CD14-positive monocyte (primary cell): ENCODE measurements around the gene ZMYND15. TPM values are rescaled to one million over a fixed set of nuclear protein-coding genes. Genes with fewer than 3 reads are reported as not detected.

Experiments used
- DNase-seq, 3 donors: peaks; one replicate each; pipeline ENCODE4 v3.0.0-alpha.2; 2011 to 2022
- H2AFZ ChIP-seq: 2 replicates; pipeline ENCODE4 v1.6.0; 2012; ENCODE audit warnings: mild to moderate bottlenecking, low read depth, low read length, inconsistent platforms; ENCODE audit not compliant: insufficient read depth, poor library complexity, severe bottlenecking
- H3K27ac ChIP-seq, 2 donors: 1 replicate in 1 of 2; 2 replicates in 1 of 2; pipeline ENCODE4 v1.5.1; 2012 to 2013; ENCODE audit warnings: low read length in 2 of 2, control low read depth in 1 of 2, inconsistent platforms in 1 of 2, low read depth in 1 of 2, mild to moderate bottlenecking in 1 of 2
- H3K27me3 ChIP-seq, 2 donors: one replicate each; pipeline versions ENCODE4 v1.6.0 to v1.6.1; 2011 to 2013; ENCODE audit warnings: low read length in 2 of 2; ENCODE audit not compliant: control insufficient read depth in 2 of 2, insufficient read depth in 2 of 2
- H3K36me3 ChIP-seq, 2 donors: replicated peaks in 1 of 2; 1 replicate in 1 of 2; 2 replicates in 1 of 2; pipeline versions ENCODE4 v1.5.1 to v1.6.1; 2012 to 2013; ENCODE audit warnings: low read length in 2 of 2, control low read depth in 1 of 2, inconsistent platforms in 1 of 2, mild to moderate bottlenecking in 1 of 2; ENCODE audit not compliant: insufficient read depth in 2 of 2, control insufficient read depth in 1 of 2
- H3K4me1 ChIP-seq, 2 donors: 1 replicate in 1 of 2; 2 replicates in 1 of 2; pipeline versions ENCODE4 v1.5.1 to v1.6.1; 2012 to 2013; ENCODE audit warnings: low read length in 2 of 2, control low read depth in 1 of 2, inconsistent platforms in 1 of 2, mild to moderate bottlenecking in 1 of 2, moderate library complexity in 1 of 2; ENCODE audit not compliant: insufficient read depth in 2 of 2, control insufficient read depth in 1 of 2
- H3K4me2 ChIP-seq: replicated peaks from 2 replicates; pipeline ENCODE3; 2012; ENCODE audit warnings: low read length, moderate library complexity, mild to moderate bottlenecking; ENCODE audit not compliant: poor library complexity, severe bottlenecking; ENCODE audit errors: extremely low read depth
- H3K4me3 ChIP-seq, 3 experiments: fragments of 200-600 bp in 1 of 3; sonication (generic) in 1 of 3; replicated peaks in 1 of 3; 1 replicate in 2 of 3; 2 replicates in 1 of 3; pipeline ENCODE4 v1.5.1; 2011 to 2013; ENCODE audit warnings: low read length in 3 of 3, mild to moderate bottlenecking in 3 of 3, control low read depth in 2 of 3, low read depth in 2 of 3, inconsistent platforms in 1 of 3, moderate library complexity in 1 of 3
- H3K79me2 ChIP-seq: 2 replicates; pipeline ENCODE4 v1.6.0; 2012; ENCODE audit warnings: mild to moderate bottlenecking, control low read depth, inconsistent platforms, low read length, moderate library complexity; ENCODE audit not compliant: insufficient read depth
- H3K9ac ChIP-seq: 2 replicates; pipeline ENCODE4 v1.6.0; 2017; ENCODE audit warnings: low read length, mild to moderate bottlenecking; ENCODE audit not compliant: insufficient read depth, poor library complexity, severe bottlenecking
- H3K9me3 ChIP-seq, 2 donors: replicated peaks in 1 of 2; 1 replicate in 1 of 2; 2 replicates in 1 of 2; pipeline versions ENCODE4 v1.5.1 to v1.6.1; 2012 to 2013; ENCODE audit warnings: low read length in 2 of 2, control low read depth in 1 of 2; ENCODE audit not compliant: control insufficient read depth in 1 of 2, insufficient read depth in 1 of 2
- H4K20me1 ChIP-seq: 2 replicates; pipeline ENCODE4 v1.6.0; 2012; ENCODE audit warnings: mild to moderate bottlenecking, low read length, control low read depth, moderate library complexity; ENCODE audit not compliant: insufficient read depth
- H3K27ac Mint-ChIP-seq, 7 donors: one replicate each; pipeline ENCODE4 v1.8.0; 2020; ENCODE audit warnings: mild to moderate bottlenecking in 7 of 7, mixed read lengths in 7 of 7, moderate library complexity in 6 of 7, inconsistent platforms in 2 of 7
- H3K27me3 Mint-ChIP-seq, 3 donors: one replicate each; pipeline ENCODE4 v1.8.0; 2021 to 2022; ENCODE audit warnings: low read depth in 3 of 3, mild to moderate bottlenecking in 3 of 3, mixed read lengths in 3 of 3, moderate library complexity in 3 of 3, inconsistent platforms in 1 of 3
- H3K36me3 Mint-ChIP-seq, 2 donors: one replicate each; pipeline ENCODE4 v1.8.0; 2020; ENCODE audit warnings: mixed read lengths in 2 of 2, inconsistent platforms in 1 of 2, mild to moderate bottlenecking in 1 of 2
- H3K4me1 Mint-ChIP-seq: one replicate; pipeline ENCODE4 v1.8.0; 2020; ENCODE audit warnings: mild to moderate bottlenecking, mixed read lengths
- H3K4me3 Mint-ChIP-seq, 2 donors: one replicate each; pipeline ENCODE4 v1.8.0; 2020; ENCODE audit warnings: mild to moderate bottlenecking in 2 of 2, mixed read lengths in 2 of 2, moderate library complexity in 1 of 2
- H3K9me3 Mint-ChIP-seq, 7 donors: one replicate each; pipeline ENCODE4 v1.8.0; 2020 to 2022; ENCODE audit warnings: mixed read lengths in 7 of 7, mild to moderate bottlenecking in 6 of 7, moderate library complexity in 6 of 7, inconsistent platforms in 2 of 7
- CTCF ChIP-seq: fragments of 200-600 bp; IDR thresholded peaks from one replicate; pipeline ENCODE4 v1.8.0; 2022; ENCODE audit warnings: antibody characterized with exemption, mild to moderate bottlenecking
- WGBS: methylation state at CpG from one replicate; pipeline ENCODE4 v1.1.5; 2013; ENCODE audit warnings: missing lambda C conversion rate; ENCODE audit not compliant: insufficient coverage; 5-methylcytosine and 5-hydroxymethylcytosine counted together
- intact Hi-C, 2 donors: fragments of 100-400 bp; cut with micrococcal nuclease; formaldehyde crosslinking; loops; one replicate each; pipeline versions ENCODE4 v1.15.0 to v1.15.1; 2023
- polyA plus RNA-seq, 3 donors: library from polyadenylated mRNA; depleted of rRNA in 1 of 3; unstranded in 2 of 3; stranded (reverse) in 1 of 3; fragments of 300-500 nt in 2 of 3; fragments of >200 nt in 1 of 3; fragmentation: Illumina TruSeq in 2 of 3; gene quantifications; 1 replicate in 2 of 3; 2 replicates in 1 of 3; pipeline ENCODE4 v1.2.3, GENCODE V29; 2012 to 2021

The ZMYND15 gene
- polyA plus RNA-seq, 3 donors, result 0.97 to 13.6 (median 1.2) TPM

GRCh38 chr17:4719146-4719545 is 20.5 kb upstream of the ZMYND15 start:
- no peaks in the 10 kb centered on the region for H3K27me3 ChIP-seq
- H3K36me3 ChIP-seq, result peaks cover 67 to 71% of the 10 kb centered on the region in 2 donors
- peaks cover 50% of the 10 kb centered on the region for H3K79me2 ChIP-seq
- no peaks in the 10 kb centered on the region for H3K9me3 ChIP-seq
- H3K4me3 ChIP-seq, result no peak overlapping the region
- H3K4me1 ChIP-seq, result peaks cover 25 to 53% of the 10 kb centered on the region in 2 donors
- no peaks in the 10 kb centered on the region for H3K9me3 Mint-ChIP-seq
- peaks cover 70 to 77% of the 10 kb centered on the region in 2 donors for H3K36me3 Mint-ChIP-seq
- no peak overlapping the region for H3K4me2 ChIP-seq
- WGBS, result 100% methylated on average over 1 of the region's 10 CpGs
- no peak for TF ChIP-seq CTCF
- H3K27ac Mint-ChIP-seq, result peak overlapping the region in 4 of 7 donors; percentile 19 to 85 (median 57)
- peaks cover 38% of the 10 kb centered on the region for H3K4me1 Mint-ChIP-seq
- no peak overlapping the region for H3K9ac ChIP-seq
- peak overlapping the region in 1 of 2 donors; percentile 10 for H3K27ac ChIP-seq
- no peak overlapping the region for H2AFZ ChIP-seq
- H3K27me3 Mint-ChIP-seq, result peaks cover 0 to 2% (median 0%) of the 10 kb centered on the region in 3 donors
- intact Hi-C loops, result no loop called here
- no peak for DNase-seq
- H3K4me3 Mint-ChIP-seq, result no peak overlapping the region
- H4K20me1 ChIP-seq, result peaks cover 79% of the 10 kb centered on the region

DNA sequence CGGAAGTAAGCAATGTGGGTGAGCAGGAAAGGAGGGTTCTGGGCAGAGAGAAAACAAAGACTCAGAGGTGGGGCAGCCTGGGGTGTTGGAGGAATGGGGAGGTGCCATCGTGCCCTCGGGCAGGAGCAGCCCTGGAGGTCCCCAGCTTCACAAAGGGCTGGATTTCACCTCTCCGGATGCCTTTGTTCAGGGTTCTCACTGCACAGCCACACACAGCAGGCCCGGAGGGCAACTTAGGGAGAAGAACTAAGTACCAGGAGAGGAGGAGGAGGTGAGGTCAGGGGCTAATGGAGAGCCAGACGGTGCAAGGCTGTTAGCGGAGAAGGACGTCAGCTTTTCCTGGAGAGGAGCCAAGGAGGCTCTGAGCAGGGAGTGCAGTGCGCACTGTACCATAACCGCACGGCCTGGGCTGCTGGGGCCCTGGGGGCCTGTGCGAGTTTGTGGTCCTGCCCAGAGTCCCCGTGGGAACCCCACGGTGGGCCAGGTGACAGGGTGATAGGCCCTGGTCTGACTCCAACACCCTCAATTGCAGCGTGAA is 19.9 kb upstream of the ZMYND15 start:
- no peaks in the 10 kb centered on the region for H3K9me3 ChIP-seq
- Mint-ChIP-seq H3K9me3 (no peaks in the 10 kb centered on the region), H3K36me3 (peaks cover 70 to 77% of the 10 kb centered on the region in 2 donors), H3K27me3 (peaks cover 0 to 2% (median 0%) of the 10 kb centered on the region in 3 donors), H3K27ac (peak overlapping the region in 5 of 7 donors; percentile 19 to 85 (median 69)), H3K4me3 (no peak overlapping the region), H3K4me1 (peaks cover 38% of the 10 kb centered on the region)
- DNase-seq, result no peak
- intact Hi-C loops, result no loop called here
- H4K20me1 ChIP-seq, result peaks cover 73% of the 10 kb centered on the region
- H3K79me2 ChIP-seq, result peaks cover 44% of the 10 kb centered on the region
- H3K4me1 ChIP-seq, result peaks cover 26 to 53% of the 10 kb centered on the region in 2 donors
- H3K27ac ChIP-seq, result peak overlapping the region in 1 of 2 donors; percentile 1
- no peaks in the 10 kb centered on the region for H3K27me3 ChIP-seq
- H3K4me2 ChIP-seq, result no peak overlapping the region
- H3K36me3 ChIP-seq, result peaks cover 67 to 71% of the 10 kb centered on the region in 2 donors
- no peak overlapping the region for H2AFZ ChIP-seq
- 89% methylated on average over 12 of the region's 15 CpGs for WGBS
- H3K4me3 ChIP-seq, result no peak overlapping the region
- no peak overlapping the region for H3K9ac ChIP-seq
- TF ChIP-seq CTCF, result no peak
